Keratinocyte (primary cell): ENCODE data around the gene DIAPH1. TPM values are rescaled to one million over a fixed set of nuclear protein-coding genes. Genes with fewer than 3 reads are reported as not detected.

ENCODE experiments used
- DNase-seq: peaks from one replicate; pipeline ENCODE4 v3.0.0-alpha.2; 2011; ENCODE audit warnings: low read depth, missing footprints, low spot score
- FAIRE-seq: peaks from 2 replicates; lab custom pipeline; 2011; peaks lifted over from hg19 to GRCh38; lab: Jason Lieb, UNC
- H2AFZ ChIP-seq: 2 replicates; pipeline ENCODE4 v1.6.0; 2012; ENCODE audit warnings: low read length, control low read depth, inconsistent platforms; ENCODE audit not compliant: control insufficient read depth
- H3K27ac ChIP-seq: 2 replicates; pipeline ENCODE4 v1.5.1; 2011; ENCODE audit warnings: low read length; ENCODE audit not compliant: control insufficient read depth, insufficient read depth
- H3K27me3 ChIP-seq: 3 replicates; pipeline ENCODE4 v1.6.0; 2011; ENCODE audit warnings: low read length; ENCODE audit not compliant: control insufficient read depth, insufficient read depth; ENCODE audit errors: extremely low read depth
- H3K36me3 ChIP-seq, 2 experiments: 2 replicates in 1 of 2; 3 replicates in 1 of 2; pipeline ENCODE4 v1.5.1; 2011; ENCODE audit warnings: low read length in 2 of 2, mild to moderate bottlenecking in 1 of 2; ENCODE audit not compliant: control insufficient read depth in 2 of 2, insufficient read depth in 2 of 2; ENCODE audit errors: extremely low read depth in 1 of 2
- H3K4me1 ChIP-seq: 3 replicates; pipeline ENCODE4 v1.5.1; 2011; ENCODE audit warnings: low read length; ENCODE audit not compliant: control insufficient read depth, insufficient read depth; ENCODE audit errors: extremely low read depth
- H3K4me2 ChIP-seq: 3 replicates; pipeline ENCODE4 v1.6.0; 2011; ENCODE audit warnings: low read depth, low read length; ENCODE audit not compliant: control insufficient read depth, insufficient read depth; ENCODE audit errors: extremely low read depth
- H3K4me3 ChIP-seq, 3 experiments: fragments of 200-600 bp in 1 of 3; sonication (generic) in 1 of 3; 2 replicates in 2 of 3; 3 replicates in 1 of 3; pipeline ENCODE4 v1.5.1; 2011 to 2016; ENCODE audit warnings: low read length in 3 of 3, mild to moderate bottlenecking in 3 of 3, control low read depth in 2 of 3, inconsistent platforms in 1 of 3, low read depth in 1 of 3, mixed read lengths in 1 of 3, mixed run types in 1 of 3, moderate library complexity in 1 of 3; ENCODE audit not compliant: control insufficient read depth in 2 of 3, insufficient read depth in 2 of 3; ENCODE audit errors: extremely low read depth in 1 of 3
- H3K79me2 ChIP-seq: 2 replicates; pipeline ENCODE4 v1.6.0; 2012; ENCODE audit warnings: low read length; ENCODE audit not compliant: control insufficient read depth, insufficient read depth
- H3K9ac ChIP-seq: 3 replicates; pipeline ENCODE4 v1.6.0; 2011; ENCODE audit warnings: low read length; ENCODE audit not compliant: control insufficient read depth, insufficient read depth; ENCODE audit errors: extremely low read depth
- H3K9me1 ChIP-seq: 3 replicates; pipeline ENCODE4 v1.6.0; 2011; ENCODE audit warnings: low read length; ENCODE audit not compliant: control insufficient read depth, insufficient read depth; ENCODE audit errors: extremely low read depth
- H3K9me3 ChIP-seq: 2 replicates; pipeline ENCODE4 v1.5.1; 2012; ENCODE audit warnings: low read depth, low read length; ENCODE audit not compliant: control insufficient read depth
- H4K20me1 ChIP-seq: 3 replicates; pipeline ENCODE4 v1.6.0; 2011; ENCODE audit warnings: low read length; ENCODE audit not compliant: control insufficient read depth, insufficient read depth; ENCODE audit errors: extremely low read depth
- CTCF ChIP-seq, 3 experiments: IDR thresholded peaks in 1 of 3; conservative IDR thresholded peaks in 1 of 3; optimal IDR thresholded peaks in 1 of 3; 2 replicates in 2 of 3; 3 replicates in 1 of 3; pipeline versions ENCODE3 to v1.5.1; 2011; ENCODE audit warnings: low read length in 3 of 3, mild to moderate bottlenecking in 3 of 3, moderate library complexity in 2 of 3, control low read depth in 1 of 3, inconsistent platforms in 1 of 3; ENCODE audit not compliant: insufficient read depth in 2 of 3; ENCODE audit errors: extremely low read depth in 1 of 3
- EZH2 ChIP-seq: IDR thresholded peaks from one replicate; pipeline ENCODE4 v1.6.1; 2012; ENCODE audit warnings: inconsistent platforms, mild to moderate bottlenecking, low read length, moderate library complexity
- dilution Hi-C: fragments of 300-500 bp; cut with MboI; formaldehyde crosslinking; loops from one replicate; pipeline ENCODE4 v1.7.0; 2020; ENCODE audit warnings: low sequenced_read_pairs; ENCODE audit not compliant: extremely low pct_ligation_motif_present
- polyA plus RNA-seq, 5 experiments: library from polyadenylated mRNA; depleted of rRNA in 3 of 5; stranded (reverse) in 3 of 5; stranded (forward) in 1 of 5; unstranded in 1 of 5; fragments of >200 nt; gene quantifications; 1 replicate in 1 of 5; 2 replicates in 3 of 5; 3 replicates in 1 of 5; pipeline versions ENCODE4 v1.2.1 to v1.2.3, GENCODE V29; 2011 to 2012; ENCODE audit warnings: missing spikeins in 2 of 5, low read depth in 1 of 5, low replicate concordance in 1 of 5

DIAPH1 gene
- polyA plus RNA-seq, 1 donor (not counting 4 experiments of a cell fraction or from before 2014, with no cell fraction given) = 72.0 TPM

DNA sequence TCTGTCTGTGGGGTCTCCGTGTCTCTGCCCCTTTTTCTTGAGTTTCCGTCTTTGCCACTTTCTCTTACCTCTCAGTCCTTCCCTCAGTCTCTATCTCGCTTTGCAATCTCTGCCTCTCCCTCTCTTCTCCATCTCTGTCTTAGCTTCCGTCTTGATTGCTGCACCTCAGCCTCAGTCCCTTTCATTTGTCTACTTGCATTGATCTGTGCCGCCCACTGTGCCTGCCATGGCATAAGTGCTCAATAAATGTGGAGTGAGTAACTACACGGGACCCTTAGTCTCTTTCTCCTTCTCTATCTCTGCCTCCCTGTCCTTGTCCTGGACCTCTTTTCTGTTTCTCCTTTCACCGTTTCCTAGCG is 123.4 kb downstream of the DIAPH1 start:
- Histone ChIP-seq H3K79me2 (no peaks in the 10 kb centered on the region), H2AFZ (no peak overlapping the region), H3K4me1 (no peaks in the 10 kb centered on the region), H3K4me3 (no peak overlapping the region), H3K9me1 (no peaks in the 10 kb centered on the region), H4K20me1 (no peaks in the 10 kb centered on the region), H3K27ac (no peak overlapping the region), H3K9ac (no peak overlapping the region), H3K4me2 (no peak overlapping the region), H3K36me3 (peaks cover 0 to 5% of the 10 kb centered on the region in 2 experiments), H3K9me3 (no peaks in the 10 kb centered on the region), H3K27me3 (no peaks in the 10 kb centered on the region)
- DNase-seq = no peak
- no peak for FAIRE-seq
- dilution Hi-C loops = no loop called here
- TF ChIP-seq CTCF (optimal IDR thresholded peaks at IDR 0.05 in 1 of 3, IDR thresholded peaks at IDR 0.05 in 1 of 3, conservative IDR thresholded peaks at IDR 0.05 in 1 of 3; ENCODE audit: extremely low read depth in 1 of 3, insufficient read depth in 2 of 3, low read length in 3 of 3) = no peak
- TF ChIP-seq EZH2 = no peak

DNA sequence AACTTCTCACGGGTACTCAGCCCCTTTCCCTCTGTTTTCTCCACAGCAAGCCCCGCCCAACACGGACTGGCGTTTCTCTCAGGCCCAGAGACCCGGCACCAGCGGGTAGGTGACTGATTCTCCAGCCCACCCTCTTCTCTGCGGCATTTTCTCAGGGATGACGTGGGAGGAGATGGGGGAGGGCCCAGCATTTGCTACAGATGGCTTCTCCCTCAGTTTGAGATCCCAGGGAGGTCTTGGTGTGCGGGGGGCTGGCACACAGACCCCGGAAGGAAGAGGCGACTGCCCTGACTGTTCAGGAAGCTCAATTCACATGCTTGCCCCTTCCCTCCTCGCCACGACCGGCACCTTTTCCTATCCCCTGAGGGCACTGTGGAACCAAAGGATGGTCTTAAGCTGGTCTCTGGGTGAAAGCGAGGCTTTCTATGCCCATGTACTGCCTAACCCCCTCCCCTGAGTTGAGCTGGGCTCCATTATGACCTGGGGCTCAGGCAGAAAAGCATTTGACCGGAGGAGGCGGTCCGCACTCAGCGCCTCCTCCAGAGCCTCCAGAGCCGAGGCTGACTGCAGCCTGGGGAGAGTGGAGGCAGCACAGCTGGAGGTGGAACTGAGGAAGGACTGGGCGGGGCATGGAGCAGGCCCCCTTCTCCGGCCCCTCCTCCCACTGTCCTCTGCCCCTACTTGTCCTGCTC is 123.9 kb downstream of the DIAPH1 start:
- no peak overlapping the region for H3K27ac ChIP-seq
- no peaks in the 10 kb centered on the region for H3K9me1 ChIP-seq
- H3K4me3 ChIP-seq = no peak overlapping the region
- H3K9me3 ChIP-seq = no peaks in the 10 kb centered on the region
- no peak overlapping the region for H2AFZ ChIP-seq
- H3K79me2 ChIP-seq = no peaks in the 10 kb centered on the region
- H3K36me3 ChIP-seq = peaks cover 0 to 5% of the 10 kb centered on the region in 2 experiments
- H4K20me1 ChIP-seq = no peaks in the 10 kb centered on the region
- no peak for TF ChIP-seq EZH2
- H3K27me3 ChIP-seq = no peaks in the 10 kb centered on the region
- FAIRE-seq (no peak), DNase-seq (no peak)
- no peaks in the 10 kb centered on the region for H3K4me1 ChIP-seq
- dilution Hi-C loops = no loop called here
- no peak overlapping the region for H3K4me2 ChIP-seq
- H3K9ac ChIP-seq = no peak overlapping the region
